Osteocyte (in vitro differentiated cells): ENCODE results near the gene FEV. TPM values are rescaled to one million over a fixed set of nuclear protein-coding genes. Genes with fewer than 3 reads are reported as not detected.

Source experiments
- DNase-seq: peaks from one replicate; pipeline ENCODE4 v3.0.0; 2021; ENCODE audit warnings: mixed read lengths; ENCODE audit not compliant: unreplicated experiment; ENCODE audit errors: extremely low spot score
- H3K27ac Mint-ChIP-seq: one replicate; pipeline ENCODE4 v1.8.0; 2021; ENCODE audit warnings: mild to moderate bottlenecking, mixed read lengths; ENCODE audit not compliant: unreplicated experiment
- H3K27me3 Mint-ChIP-seq: one replicate; pipeline ENCODE4 v1.8.0; 2021; ENCODE audit warnings: mixed read lengths; ENCODE audit not compliant: unreplicated experiment
- H3K36me3 Mint-ChIP-seq: one replicate; pipeline ENCODE4 v1.8.0; 2021; ENCODE audit warnings: mixed read lengths; ENCODE audit not compliant: unreplicated experiment
- H3K4me1 Mint-ChIP-seq: one replicate; pipeline ENCODE4 v1.8.0; 2021; ENCODE audit warnings: mixed read lengths; ENCODE audit not compliant: unreplicated experiment
- H3K4me3 Mint-ChIP-seq: one replicate; pipeline ENCODE4 v1.8.0; 2021; ENCODE audit warnings: mild to moderate bottlenecking, moderate library complexity, mixed read lengths; ENCODE audit not compliant: unreplicated experiment
- H3K9me3 Mint-ChIP-seq: one replicate; pipeline ENCODE4 v1.8.0; 2021; ENCODE audit warnings: mixed read lengths; ENCODE audit not compliant: unreplicated experiment
- total RNA-seq: library from RNA; stranded (reverse); gene quantifications from 2 replicates; pipeline ENCODE4 v1.2.1, GENCODE V29; 2021
- TF ChIP-seq, protein P1 (sequence below): fragments of 200-600 bp; sonication (generic); IDR thresholded peaks from 2 replicates; pipeline ENCODE4 v1.5.0; 2021; ENCODE audit warnings: antibody characterized with exemption, mild to moderate bottlenecking, moderate library complexity

The FEV gene
- total RNA-seq, 1 donor from 2014 or later = not detected

DNA sequence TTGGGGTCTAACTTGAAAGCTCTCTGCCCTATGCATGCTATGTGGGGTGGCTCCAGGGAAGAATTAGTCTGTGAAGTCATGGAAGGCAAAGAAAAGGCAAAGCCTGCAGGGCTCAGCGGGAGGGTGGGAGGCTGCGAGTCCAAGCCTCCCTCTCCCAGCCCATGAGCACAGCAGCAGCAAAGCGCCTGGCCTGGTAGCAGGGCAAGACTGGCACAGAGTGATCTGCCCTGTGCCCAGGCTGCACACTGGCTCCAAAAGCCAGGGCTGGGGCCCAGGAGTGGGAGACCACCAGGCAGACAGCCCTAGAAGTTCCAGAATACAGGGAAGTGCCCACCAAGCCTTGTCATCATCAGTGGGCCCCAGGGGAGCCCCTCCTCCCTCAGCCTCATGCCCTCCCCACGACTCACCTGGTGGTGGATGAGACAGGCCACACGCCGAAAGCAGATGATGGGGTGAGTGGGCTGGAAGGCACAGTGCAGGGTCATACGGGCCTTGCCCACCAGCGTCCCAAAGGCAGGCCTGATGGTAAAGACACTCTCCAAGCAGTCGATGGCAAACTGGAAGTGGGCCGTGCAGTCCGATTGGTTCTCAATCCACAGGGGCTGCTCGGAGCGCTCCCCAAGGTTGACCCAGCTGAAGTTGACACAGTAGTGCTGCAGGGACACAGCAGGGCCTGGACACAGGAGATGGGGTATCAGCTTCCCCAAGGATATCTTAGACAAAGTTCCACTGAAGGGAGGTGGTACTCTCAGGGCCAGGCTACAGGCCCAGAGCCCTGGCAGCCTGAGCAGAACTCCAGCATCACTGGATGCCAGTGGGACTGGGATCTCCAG is 44.2 kb upstream of the FEV start:
- TF ChIP-seq, protein P1, sequence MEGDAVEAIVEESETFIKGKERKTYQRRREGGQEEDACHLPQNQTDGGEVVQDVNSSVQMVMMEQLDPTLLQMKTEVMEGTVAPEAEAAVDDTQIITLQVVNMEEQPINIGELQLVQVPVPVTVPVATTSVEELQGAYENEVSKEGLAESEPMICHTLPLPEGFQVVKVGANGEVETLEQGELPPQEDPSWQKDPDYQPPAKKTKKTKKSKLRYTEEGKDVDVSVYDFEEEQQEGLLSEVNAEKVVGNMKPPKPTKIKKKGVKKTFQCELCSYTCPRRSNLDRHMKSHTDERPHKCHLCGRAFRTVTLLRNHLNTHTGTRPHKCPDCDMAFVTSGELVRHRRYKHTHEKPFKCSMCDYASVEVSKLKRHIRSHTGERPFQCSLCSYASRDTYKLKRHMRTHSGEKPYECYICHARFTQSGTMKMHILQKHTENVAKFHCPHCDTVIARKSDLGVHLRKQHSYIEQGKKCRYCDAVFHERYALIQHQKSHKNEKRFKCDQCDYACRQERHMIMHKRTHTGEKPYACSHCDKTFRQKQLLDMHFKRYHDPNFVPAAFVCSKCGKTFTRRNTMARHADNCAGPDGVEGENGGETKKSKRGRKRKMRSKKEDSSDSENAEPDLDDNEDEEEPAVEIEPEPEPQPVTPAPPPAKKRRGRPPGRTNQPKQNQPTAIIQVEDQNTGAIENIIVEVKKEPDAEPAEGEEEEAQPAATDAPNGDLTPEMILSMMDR = no peak
- Mint-ChIP-seq H3K27ac (no peak overlapping the region), H3K36me3 (no peaks in the 10 kb centered on the region), H3K27me3 (peaks cover 42% of the 10 kb centered on the region), H3K9me3 (no peaks in the 10 kb centered on the region), H3K4me3 (no peak overlapping the region), H3K4me1 (no peaks in the 10 kb centered on the region)
- no peak for DNase-seq

GRCh38 chr2:219028141-219028540 is 43.2 kb upstream of the FEV start:
- DNase-seq = no peak
- Mint-ChIP-seq H3K4me1 (no peaks in the 10 kb centered on the region), H3K27me3 (peaks cover 34% of the 10 kb centered on the region), H3K27ac (no peak overlapping the region), H3K36me3 (no peaks in the 10 kb centered on the region), H3K9me3 (no peaks in the 10 kb centered on the region), H3K4me3 (no peak overlapping the region)
- TF ChIP-seq, protein P1 = no peak

- H3K27ac Mint-ChIP-seq = no peak overlapping the region
- H3K27me3 Mint-ChIP-seq = peaks cover 34% of the 10 kb centered on the region
- no peaks in the 10 kb centered on the region for H3K36me3 Mint-ChIP-seq
- no peak overlapping the region for H3K4me3 Mint-ChIP-seq
- TF ChIP-seq, protein P1 = no peak
- no peaks in the 10 kb centered on the region for H3K9me3 Mint-ChIP-seq
- no peaks in the 10 kb centered on the region for H3K4me1 Mint-ChIP-seq
- DNase-seq = no peak
These were observed 42.6 kb upstream of the FEV start for GRCh38 chr2:219027511-219028055.

GRCh38 chr2:219026946-219027345 is 42.0 kb upstream of the FEV start:
- H3K27me3 Mint-ChIP-seq = peaks cover 27% of the 10 kb centered on the region

More at GRCh38 chr2:219026946-219027345, 42.0 kb upstream of the FEV start:
- Mint-ChIP-seq H3K4me3 (no peak overlapping the region), H3K4me1 (no peaks in the 10 kb centered on the region), H3K27ac (no peak overlapping the region), H3K36me3 (no peaks in the 10 kb centered on the region), H3K9me3 (no peaks in the 10 kb centered on the region)
- TF ChIP-seq, protein P1 = no peak
- DNase-seq = no peak
